MM.1S (cell line): Measurements from ENCODE around the gene SH2D2A.

Source experiments
- DNase-seq: peaks from one replicate; pipeline ENCODE4 v3.0.0-alpha.2; 2015
- H2AFZ ChIP-seq: fragments of 300-600 bp; sonication (generic); 2 replicates; pipeline ENCODE4 v1.6.0; 2016; ENCODE audit warnings: antibody characterized with exemption, low read length
- H3F3A ChIP-seq: fragments of 300-600 bp; sonication (generic); 2 replicates; pipeline ENCODE4 v1.6.1; 2016; ENCODE audit warnings: mild to moderate bottlenecking, antibody characterized with exemption, low read length, moderate library complexity, mixed read lengths; ENCODE audit not compliant: insufficient read depth
- H3K27ac ChIP-seq: fragments of 300-600 bp; sonication (generic); 2 replicates; pipeline ENCODE4 v1.5.1; 2016; ENCODE audit warnings: mild to moderate bottlenecking, low read length
- H3K27me3 ChIP-seq: fragments of 300-600 bp; sonication (generic); replicated peaks from 2 replicates; pipeline ENCODE4 v1.6.0; 2016; ENCODE audit warnings: low read length; ENCODE audit not compliant: insufficient read depth
- H3K36me3 ChIP-seq: fragments of 300-600 bp; sonication (generic); replicated peaks from 2 replicates; pipeline ENCODE4 v1.6.1; 2016; ENCODE audit warnings: mild to moderate bottlenecking, low read length, mixed read lengths; ENCODE audit not compliant: insufficient read depth
- H3K4me1 ChIP-seq: fragments of 300-600 bp; sonication (generic); 2 replicates; pipeline ENCODE4 v1.6.1; 2016; ENCODE audit warnings: low read length, mixed read lengths
- H3K4me2 ChIP-seq: fragments of 300-600 bp; sonication (generic); 2 replicates; pipeline ENCODE4 v1.6.0; 2016; ENCODE audit warnings: low read depth, low read length
- H3K4me3 ChIP-seq: fragments of 300-600 bp; sonication (generic); 2 replicates; pipeline ENCODE4 v1.5.1; 2016; ENCODE audit warnings: low read length, mixed read lengths
- H3K79me2 ChIP-seq: fragments of 300-600 bp; sonication (generic); 2 replicates; pipeline ENCODE4 v1.6.1; 2016; ENCODE audit warnings: mixed run types, low read length, mixed read lengths
- H3K9ac ChIP-seq: fragments of 300-600 bp; sonication (generic); 2 replicates; pipeline ENCODE4 v1.6.1; 2016; ENCODE audit warnings: low read length, mixed read lengths
- H3K9me2 ChIP-seq: fragments of 300-600 bp; sonication (generic); replicated peaks from 2 replicates; pipeline ENCODE4 v1.6.1; 2016; ENCODE audit warnings: mild to moderate bottlenecking, low read length, mixed read lengths; ENCODE audit not compliant: insufficient read depth
- H3K9me3 ChIP-seq: fragments of 300-600 bp; sonication (generic); replicated peaks from 2 replicates; pipeline ENCODE4 v1.6.1; 2016; ENCODE audit warnings: mild to moderate bottlenecking, low read length, mixed read lengths; ENCODE audit not compliant: insufficient read depth
- H4K20me1 ChIP-seq: fragments of 300-600 bp; sonication (generic); 2 replicates; pipeline ENCODE4 v1.6.1; 2016; ENCODE audit warnings: mild to moderate bottlenecking, low read length, moderate library complexity, mixed read lengths; ENCODE audit not compliant: insufficient read depth
- EZH2 ChIP-seq: fragments of 300-600 bp; sonication (generic); optimal IDR thresholded peaks from 2 replicates; pipeline ENCODE3; 2017; ENCODE audit warnings: low read depth, mild to moderate bottlenecking, antibody characterized with exemption, low read length, mixed read lengths
- EZH2phosphoT487 ChIP-seq: fragments of 300-600 bp; sonication (generic); IDR thresholded peaks from 2 replicates; pipeline ENCODE4 v1.6.1; 2018; ENCODE audit warnings: antibody characterized with exemption, low read length
- TF ChIP-seq, protein P1 (sequence below): fragments of 300-600 bp; sonication (generic); IDR thresholded peaks from 2 replicates; pipeline ENCODE4 v1.5.1; 2016; ENCODE audit warnings: antibody characterized with exemption, low read length, mixed read lengths

SH2D2A gene

DNA sequence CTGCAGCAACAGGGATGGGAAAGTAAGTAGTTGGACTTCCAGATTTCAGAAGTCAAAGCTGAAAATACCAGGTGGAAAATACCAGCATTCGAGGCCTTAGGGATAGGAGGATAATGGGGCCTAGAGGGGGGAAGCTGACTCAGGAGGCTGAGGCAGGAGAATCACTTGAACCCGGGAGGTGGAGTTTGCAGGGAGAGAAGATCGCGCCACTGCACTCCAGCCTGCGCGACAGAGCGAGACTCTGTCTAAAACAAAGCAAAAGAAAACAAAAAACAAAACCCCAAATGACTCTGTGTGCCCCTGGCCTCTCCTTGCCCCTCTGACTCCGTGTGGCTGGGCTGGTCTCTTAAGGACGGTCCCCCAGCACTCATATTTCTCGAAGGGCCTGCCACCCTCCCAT is 3.4 kb downstream of the SH2D2A start:
- Histone ChIP-seq H3K9me2 (no peaks in the 10 kb centered on the region), H3K27me3 (no peaks in the 10 kb centered on the region), H3K4me2 (peak overlapping the region; percentile 96), H3K9me3 (no peaks in the 10 kb centered on the region), H3F3A (no peaks in the 10 kb centered on the region), H3K4me1 (peaks cover 22% of the 10 kb centered on the region), H3K79me2 (no peaks in the 10 kb centered on the region), H4K20me1 (no peaks in the 10 kb centered on the region), H2AFZ (peak overlapping the region; percentile 84), H3K36me3 (no peaks in the 10 kb centered on the region), H3K4me3 (peak overlapping the region; percentile 60), H3K27ac (no peak overlapping the region), H3K9ac (peak overlapping the region; percentile 51)
- DNase-seq = no peak
- TF ChIP-seq EZH2 (no peak), EZH2phosphoT487 (no peak)
- TF ChIP-seq, protein P1, sequence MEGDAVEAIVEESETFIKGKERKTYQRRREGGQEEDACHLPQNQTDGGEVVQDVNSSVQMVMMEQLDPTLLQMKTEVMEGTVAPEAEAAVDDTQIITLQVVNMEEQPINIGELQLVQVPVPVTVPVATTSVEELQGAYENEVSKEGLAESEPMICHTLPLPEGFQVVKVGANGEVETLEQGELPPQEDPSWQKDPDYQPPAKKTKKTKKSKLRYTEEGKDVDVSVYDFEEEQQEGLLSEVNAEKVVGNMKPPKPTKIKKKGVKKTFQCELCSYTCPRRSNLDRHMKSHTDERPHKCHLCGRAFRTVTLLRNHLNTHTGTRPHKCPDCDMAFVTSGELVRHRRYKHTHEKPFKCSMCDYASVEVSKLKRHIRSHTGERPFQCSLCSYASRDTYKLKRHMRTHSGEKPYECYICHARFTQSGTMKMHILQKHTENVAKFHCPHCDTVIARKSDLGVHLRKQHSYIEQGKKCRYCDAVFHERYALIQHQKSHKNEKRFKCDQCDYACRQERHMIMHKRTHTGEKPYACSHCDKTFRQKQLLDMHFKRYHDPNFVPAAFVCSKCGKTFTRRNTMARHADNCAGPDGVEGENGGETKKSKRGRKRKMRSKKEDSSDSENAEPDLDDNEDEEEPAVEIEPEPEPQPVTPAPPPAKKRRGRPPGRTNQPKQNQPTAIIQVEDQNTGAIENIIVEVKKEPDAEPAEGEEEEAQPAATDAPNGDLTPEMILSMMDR = no peak

GRCh38 chr1:156812293-156812990 is 4.2 kb downstream of the SH2D2A start:
- Histone ChIP-seq H3K9me2 (no peaks in the 10 kb centered on the region), H3K27me3 (no peaks in the 10 kb centered on the region), H3K27ac (no peak overlapping the region), H3F3A (no peaks in the 10 kb centered on the region), H3K9ac (no peak overlapping the region), H3K4me1 (peaks cover 22% of the 10 kb centered on the region), H2AFZ (no peak overlapping the region), H3K4me2 (no peak overlapping the region), H3K9me3 (no peaks in the 10 kb centered on the region), H3K79me2 (no peaks in the 10 kb centered on the region), H3K4me3 (no peak overlapping the region), H3K36me3 (no peaks in the 10 kb centered on the region), H4K20me1 (no peaks in the 10 kb centered on the region)
- DNase-seq = no peak
- TF ChIP-seq EZH2phosphoT487 (no peak), EZH2 (no peak)
- TF ChIP-seq, protein P1 = no peak

- no peak overlapping the region for H3K4me3 ChIP-seq
- no peaks in the 10 kb centered on the region for H3K27me3 ChIP-seq
Observed at GRCh38 chr1:156811168-156811567, 5.5 kb downstream of the SH2D2A start.

More at GRCh38 chr1:156811168-156811567, 5.5 kb downstream of the SH2D2A start:
- Histone ChIP-seq H2AFZ (no peak overlapping the region), H3K27ac (no peak overlapping the region), H3K9me2 (no peaks in the 10 kb centered on the region), H3F3A (no peaks in the 10 kb centered on the region), H3K4me1 (peaks cover 13% of the 10 kb centered on the region), H4K20me1 (no peaks in the 10 kb centered on the region), H3K9ac (no peak overlapping the region), H3K4me2 (no peak overlapping the region), H3K36me3 (no peaks in the 10 kb centered on the region), H3K9me3 (no peaks in the 10 kb centered on the region), H3K79me2 (no peaks in the 10 kb centered on the region)
- TF ChIP-seq EZH2phosphoT487 = no peak
- TF ChIP-seq, protein P1 = no peak
- no peak for TF ChIP-seq EZH2
- no peak for DNase-seq
